SK-N-MC (cell line): ENCODE measurements around the gene PEX5.
"Not testable (repeated sequence)": the region's sequence is repeated elsewhere in the genome, so short reads cannot be mapped to it uniquely, and the experiment has no call there.

Experiments used
- EZH2 ChIP-seq: fragments of 200-600 bp; sonication (generic); IDR thresholded peaks from one replicate; pipeline ENCODE4 v1.6.1; 2017; ENCODE audit warnings: antibody characterized with exemption
- POLR2AphosphoS5 ChIP-seq: IDR thresholded peaks from 2 replicates; pipeline ENCODE4 v1.6.1; 2012; ENCODE audit warnings: mild to moderate bottlenecking, low read depth, low read length, borderline replicate concordance

- TF ChIP-seq EZH2, POLR2AphosphoS5: not testable (repeated sequence)
Measured at GRCh38 chr12:7213745-7214144, 24.3 kb downstream of the PEX5 start.
